Caco-2 (cell line): Measurements from ENCODE around the gene SLC5A10. TPM values are rescaled to one million over a fixed set of nuclear protein-coding genes. Genes with fewer than 3 reads are reported as not detected.

Source experiments
- BruUV-seq: library from RNA; stranded (reverse); fragments of 400-500 nt; replicated peaks from 2 replicates; lab custom pipeline; 2021; lab: Mats Ljungman, UMichigan
- CTCF ChIA-PET: fragments of 300-600 bp; sonication (Branson Sonifier 250); formaldehyde crosslinking; loops from one replicate; lab custom pipeline; 2022; ENCODE audit warnings: antibody characterized with exemption; lab: Charles Lee
- POLR2A ChIA-PET: fragments of 300-600 bp; sonication (Branson Sonifier 250); formaldehyde crosslinking; loops from one replicate; lab custom pipeline; 2022; ENCODE audit warnings: antibody characterized with exemption; lab: Charles Lee
- DNase-seq, 2 experiments: peaks; one replicate each; pipeline versions ENCODE4 v3.0.0 to v3.0.0-alpha.2; 2020 to 2022
- H3K27me3 ChIP-seq: replicated peaks from 2 replicates; pipeline ENCODE4 v1.6.0; 2011; ENCODE audit warnings: low read length; ENCODE audit not compliant: control insufficient read depth, insufficient read depth
- H3K36me3 ChIP-seq: 2 replicates; pipeline ENCODE4 v1.5.1; 2011; ENCODE audit warnings: low read length; ENCODE audit not compliant: control insufficient read depth, insufficient read depth
- H3K4me1 ChIP-seq: fragments of 250-450 bp; sonication (Bioruptor Pico); 2 replicates; pipeline ENCODE4 v1.5.1; 2020; ENCODE audit warnings: mild to moderate bottlenecking
- H3K4me3 ChIP-seq: 2 replicates; pipeline ENCODE4 v1.5.1; 2011; ENCODE audit warnings: low read depth, mild to moderate bottlenecking, control low read depth, low read length
- H3K9me3 ChIP-seq: fragments of 250-450 bp; sonication (Bioruptor Pico); 2 replicates; pipeline ENCODE4 v1.5.1; 2020; ENCODE audit warnings: mild to moderate bottlenecking, moderate library complexity
- H3K27ac Mint-ChIP-seq: one replicate; pipeline ENCODE4 v1.8.0; 2022; ENCODE audit warnings: mixed read lengths; ENCODE audit not compliant: unreplicated experiment
- H3K27me3 Mint-ChIP-seq: one replicate; pipeline ENCODE4 v1.8.0; 2022; ENCODE audit warnings: mixed read lengths; ENCODE audit not compliant: insufficient read depth, unreplicated experiment
- H3K36me3 Mint-ChIP-seq: one replicate; pipeline ENCODE4 v1.8.0; 2022; ENCODE audit warnings: mild to moderate bottlenecking, mixed read lengths; ENCODE audit not compliant: insufficient read depth, unreplicated experiment
- H3K4me1 Mint-ChIP-seq: one replicate; pipeline ENCODE4 v1.8.0; 2022; ENCODE audit warnings: low read depth, mixed read lengths; ENCODE audit not compliant: unreplicated experiment
- H3K4me3 Mint-ChIP-seq: one replicate; pipeline ENCODE4 v1.8.0; 2022; ENCODE audit warnings: mild to moderate bottlenecking, moderate library complexity, mixed read lengths; ENCODE audit not compliant: unreplicated experiment
- H3K9me3 Mint-ChIP-seq: one replicate; pipeline ENCODE4 v1.8.0; 2022; ENCODE audit warnings: mixed read lengths; ENCODE audit not compliant: unreplicated experiment
- CTCF ChIP-seq, 2 experiments: fragments of 200-600 bp in 1 of 2; IDR thresholded peaks; 1 replicate in 1 of 2; 2 replicates in 1 of 2; pipeline versions ENCODE4 v1.5.1 to v1.8.0; 2011 to 2022; ENCODE audit warnings: antibody characterized with exemption in 1 of 2, control low read depth in 1 of 2, inconsistent platforms in 1 of 2, low read depth in 1 of 2, low read length in 1 of 2, mild to moderate bottlenecking in 1 of 2, moderate library complexity in 1 of 2; ENCODE audit not compliant: insufficient read depth in 1 of 2, severe bottlenecking in 1 of 2, unreplicated experiment in 1 of 2
- intact Hi-C: fragments of 100-400 bp; cut with micrococcal nuclease; formaldehyde crosslinking; loops from one replicate; pipeline ENCODE4 v1.10.0; 2022; ENCODE audit not compliant: unreplicated experiment
- total RNA-seq: library from RNA; stranded (reverse); gene quantifications from 2 replicates; pipeline ENCODE4 v1.2.3, GENCODE V29; 2022

The SLC5A10 gene
- total RNA-seq, 1 experiment from 2014 or later, result 0.27 TPM

- Mint-ChIP-seq H3K36me3 (peaks cover 53% of the 10 kb centered on the region), H3K27ac (no peak overlapping the region), H3K9me3 (no peaks in the 10 kb centered on the region), H3K4me3 (no peak overlapping the region), H3K4me1 (no peaks in the 10 kb centered on the region), H3K27me3 (no peaks in the 10 kb centered on the region)
- ChIA-PET CTCF (interaction anchor here (0.8 kb wide), 1 partner anchor 15 kb away, joined by 3 read pairs; no protein-coding TSS in a partner anchor), POLR2A (no interaction called here)
- no peak overlapping the region for H3K4me3 ChIP-seq
- no peaks in the 10 kb centered on the region for H3K27me3 ChIP-seq
- H3K4me1 ChIP-seq, result no peaks in the 10 kb centered on the region
- no peak for TF ChIP-seq CTCF (IDR thresholded peaks at IDR 0.05; ENCODE audit: insufficient read depth in 1 of 2, low read depth in 1 of 2, low read length in 1 of 2, severe bottlenecking in 1 of 2, unreplicated experiment in 1 of 2)
- intact Hi-C loops, result no loop called here
- DNase-seq, result no peak
- BruUV-seq, result no TSS peak
- H3K9me3 ChIP-seq, result no peaks in the 10 kb centered on the region
- peaks cover 2% of the 10 kb centered on the region for H3K36me3 ChIP-seq
These were observed 23.6 kb downstream of the SLC5A10 start for GRCh38 chr17:18975597-18975996.

GRCh38 chr17:18976201-18976600 is 24.2 kb downstream of the SLC5A10 start:
- Mint-ChIP-seq H3K4me1 (no peaks in the 10 kb centered on the region), H3K4me3 (no peak overlapping the region), H3K27ac (no peak overlapping the region), H3K36me3 (peaks cover 53% of the 10 kb centered on the region), H3K27me3 (no peaks in the 10 kb centered on the region), H3K9me3 (no peaks in the 10 kb centered on the region)
- H3K4me3 ChIP-seq, result no peak overlapping the region
- H3K9me3 ChIP-seq, result no peaks in the 10 kb centered on the region
- no TSS peak for BruUV-seq
- intact Hi-C loops, result no loop called here
- H3K4me1 ChIP-seq, result peaks cover 4% of the 10 kb centered on the region; the same call in 1 of the 2 replicates
- POLR2A ChIA-PET, result no interaction called here
- no peaks in the 10 kb centered on the region for H3K27me3 ChIP-seq
- no peak for TF ChIP-seq CTCF (IDR thresholded peaks at IDR 0.05; ENCODE audit: insufficient read depth in 1 of 2, low read depth in 1 of 2, low read length in 1 of 2, severe bottlenecking in 1 of 2, unreplicated experiment in 1 of 2)
- CTCF ChIA-PET, result no interaction called here
- DNase-seq, result no peak
- peaks cover 2% of the 10 kb centered on the region for H3K36me3 ChIP-seq

GRCh38 chr17:18977021-18977420 is 25.1 kb downstream of the SLC5A10 start:
- POLR2A ChIA-PET, result no interaction called here
- H3K27me3 Mint-ChIP-seq, result no peaks in the 10 kb centered on the region
- no peak overlapping the region for H3K4me3 Mint-ChIP-seq
- Histone ChIP-seq H3K9me3 (no peaks in the 10 kb centered on the region), H3K4me3 (no peak overlapping the region), H3K4me1 (peaks cover 6% of the 10 kb centered on the region; the same call in 1 of the 2 replicates), H3K36me3 (peaks cover 2% of the 10 kb centered on the region), H3K27me3 (no peaks in the 10 kb centered on the region)
- no TSS peak for BruUV-seq
- H3K36me3 Mint-ChIP-seq, result peaks cover 55% of the 10 kb centered on the region
- no peak for DNase-seq
- intact Hi-C loops, result no loop called here
- no peaks in the 10 kb centered on the region for H3K9me3 Mint-ChIP-seq
- no peak for TF ChIP-seq CTCF (IDR thresholded peaks at IDR 0.05; ENCODE audit: insufficient read depth in 1 of 2, low read depth in 1 of 2, low read length in 1 of 2, severe bottlenecking in 1 of 2, unreplicated experiment in 1 of 2)
- CTCF ChIA-PET, result no interaction called here
- no peaks in the 10 kb centered on the region for H3K4me1 Mint-ChIP-seq
- no peak overlapping the region for H3K27ac Mint-ChIP-seq
